B cell (primary cell): ENCODE results near the gene SEZ6L. TPM values are rescaled to one million over a fixed set of nuclear protein-coding genes. Genes with fewer than 3 reads are reported as not detected.

Experiments used
- ATAC-seq: fragments of 200-7000 bp; cut with Tn5 transposase; one replicate; pipeline ENCODE4 v1.10.0; 2021; ENCODE audit warnings: low read depth, mild to moderate bottlenecking, moderate number of reproducible peaks, moderate library complexity
- CTCF ChIA-PET: fragments of 350-600 bp; sonication (Branson Sonifier 250); formaldehyde crosslinking; loops from one replicate; lab custom pipeline; 2021; ENCODE audit warnings: antibody characterized with exemption, inconsistent platforms; lab: Charles Lee
- POLR2A ChIA-PET: fragments of 350-600 bp; sonication (Branson Sonifier 250); formaldehyde crosslinking; loops from one replicate; lab custom pipeline; 2021; ENCODE audit warnings: antibody characterized with exemption; lab: Charles Lee
- DNase-seq: peaks from one replicate; pipeline ENCODE4 v3.0.0; 2013
- H2AFZ ChIP-seq: 2 replicates; pipeline ENCODE4 v1.6.1; 2012; ENCODE audit warnings: mild to moderate bottlenecking, low read depth, low read length; ENCODE audit not compliant: insufficient read depth, poor library complexity, severe bottlenecking
- H3K27ac ChIP-seq, 2 donors: 1 replicate in 1 of 2; 2 replicates in 1 of 2; pipeline ENCODE4 v1.5.1; 2012 to 2013; ENCODE audit warnings: low read length in 2 of 2, mild to moderate bottlenecking in 2 of 2, moderate library complexity in 1 of 2
- H3K27me3 ChIP-seq, 4 experiments: fragments of 200-600 bp in 1 of 4; sonication (generic) in 1 of 4; replicated peaks in 1 of 4; 1 replicate in 2 of 4; 2 replicates in 2 of 4; pipeline versions ENCODE4 v1.6.1 to v1.7.0; 2013 to 2016; ENCODE audit warnings: low read length in 3 of 4, mild to moderate bottlenecking in 2 of 4, mixed read lengths in 1 of 4, moderate library complexity in 1 of 4; ENCODE audit not compliant: insufficient read depth in 4 of 4, control insufficient read depth in 3 of 4; ENCODE audit errors: control extremely low read depth in 1 of 4
- H3K36me3 ChIP-seq, 2 experiments: replicated peaks in 1 of 2; 1 replicate in 1 of 2; 2 replicates in 1 of 2; pipeline versions ENCODE4 v1.6.1 to v1.7.1; 2013; ENCODE audit warnings: low read length in 1 of 2; ENCODE audit not compliant: insufficient read depth in 2 of 2, control insufficient read depth in 1 of 2; ENCODE audit errors: control extremely low read depth in 1 of 2, extremely low read depth in 1 of 2
- H3K4me1 ChIP-seq, 2 donors: fragments of 200-600 bp in 1 of 2; sonication (generic) in 1 of 2; 1 replicate in 1 of 2; 2 replicates in 1 of 2; pipeline versions ENCODE4 v1.5.1 to v1.6.1; 2013 to 2017; ENCODE audit warnings: low read length in 2 of 2; ENCODE audit not compliant: control insufficient read depth in 2 of 2, insufficient read depth in 2 of 2
- H3K4me2 ChIP-seq: replicated peaks from 2 replicates; pipeline ENCODE3; 2012; ENCODE audit warnings: mild to moderate bottlenecking, low read depth, low read length; ENCODE audit not compliant: poor library complexity, severe bottlenecking
- H3K4me3 ChIP-seq, 5 experiments: fragments of 200-600 bp in 1 of 5; sonication (generic) in 1 of 5; 1 replicate in 3 of 5; 2 replicates in 2 of 5; pipeline versions ENCODE4 v1.5.1 to v1.7.0; 2011 to 2016; ENCODE audit warnings: low read length in 4 of 5, mild to moderate bottlenecking in 4 of 5, low read depth in 2 of 5, control low read depth in 1 of 5, moderate library complexity in 1 of 5; ENCODE audit not compliant: insufficient read depth in 1 of 5; ENCODE audit errors: control extremely low read depth in 1 of 5, extremely low read depth in 1 of 5
- H3K79me2 ChIP-seq: fragments of 200-600 bp; sonication (generic); one replicate; pipeline ENCODE4 v1.6.0; 2016; ENCODE audit warnings: low read length; ENCODE audit not compliant: control insufficient read depth, insufficient read depth
- H3K9ac ChIP-seq: fragments of 200-600 bp; sonication (generic); 2 replicates; pipeline ENCODE4 v1.6.1; 2017; ENCODE audit warnings: mild to moderate bottlenecking, low read length, moderate library complexity
- H3K9me3 ChIP-seq, 3 donors: one replicate each; pipeline versions ENCODE4 v1.6.1 to v1.7.1; 2013; ENCODE audit warnings: low read length in 2 of 3; ENCODE audit not compliant: control insufficient read depth in 2 of 3, insufficient read depth in 1 of 3; ENCODE audit errors: control extremely low read depth in 1 of 3
- H4K20me1 ChIP-seq: 2 replicates; pipeline ENCODE4 v1.6.0; 2012; ENCODE audit warnings: mild to moderate bottlenecking, low read length; ENCODE audit not compliant: insufficient read depth, control insufficient read depth, poor library complexity, severe bottlenecking
- H3K27ac Mint-ChIP-seq: one replicate; pipeline ENCODE4 v1.8.0; 2021; ENCODE audit warnings: mixed read lengths
- H3K27me3 Mint-ChIP-seq: one replicate; pipeline ENCODE4 v1.8.0; 2021; ENCODE audit warnings: mixed read lengths
- H3K4me1 Mint-ChIP-seq: one replicate; pipeline ENCODE4 v1.8.0; 2021; ENCODE audit warnings: mixed read lengths
- H3K4me3 Mint-ChIP-seq: one replicate; pipeline ENCODE4 v1.8.0; 2021; ENCODE audit warnings: mixed read lengths
- H3K9me3 Mint-ChIP-seq: one replicate; pipeline ENCODE4 v1.8.0; 2022; ENCODE audit warnings: mixed read lengths; ENCODE audit not compliant: insufficient read depth
- CTCF ChIP-seq: fragments of 200-600 bp; IDR thresholded peaks from one replicate; pipeline ENCODE4 v1.8.0; 2022; ENCODE audit warnings: antibody characterized with exemption, mild to moderate bottlenecking
- EZH2 ChIP-seq: IDR thresholded peaks from 2 replicates; pipeline ENCODE4 v1.6.1; 2012; ENCODE audit warnings: borderline replicate concordance, low read depth, mild to moderate bottlenecking, moderate library complexity, low read length; ENCODE audit not compliant: insufficient read depth, poor library complexity, severe bottlenecking
- WGBS: methylation state at CpG from one replicate; pipeline ENCODE4 v1.1.5; 2013; ENCODE audit warnings: missing lambda C conversion rate; ENCODE audit not compliant: insufficient coverage; 5-methylcytosine and 5-hydroxymethylcytosine counted together
- intact Hi-C: fragments of 100-400 bp; cut with micrococcal nuclease; formaldehyde crosslinking; loops from one replicate; pipeline ENCODE4 v1.10.0; 2022
- polyA plus RNA-seq: library from polyadenylated mRNA; depleted of rRNA; stranded (reverse); fragments of >200 nt; gene quantifications from 2 replicates; pipeline ENCODE4 v1.2.3, GENCODE V29; 2012
- total RNA-seq, 2 donors: library from RNA; stranded (reverse); fragments of 120-200 nt in 1 of 2; gene quantifications; 1 replicate in 1 of 2; 2 replicates in 1 of 2; pipeline versions ENCODE4 v1.2.3 to v1.2.4, GENCODE V29; 2013 to 2022

The SEZ6L gene
- total and polyA plus RNA-seq, 2 donors (not counting 1 experiment from before 2014, with no cell fraction given) = 0.04 TPM; not detected in 1

GRCh38 chr22:26226538-26227297 lies 57.5 kb downstream of the SEZ6L start:
- H4K20me1 ChIP-seq = no peaks in the 10 kb centered on the region
- no peak for ATAC-seq
- H3K27me3 ChIP-seq = peaks cover 0 to 2% (median 0%) of the 10 kb centered on the region in 4 experiments
- no peak for DNase-seq
- no peak overlapping the region for H3K4me3 ChIP-seq
- Mint-ChIP-seq H3K27ac (no peak overlapping the region), H3K4me3 (no peak overlapping the region), H3K9me3 (no peaks in the 10 kb centered on the region), H3K27me3 (peaks cover 26% of the 10 kb centered on the region), H3K4me1 (no peaks in the 10 kb centered on the region)
- WGBS = 81% methylated on average over 5 of the region's 7 CpGs
- no peaks in the 10 kb centered on the region for H3K4me1 ChIP-seq
- H3K4me2 ChIP-seq = no peak overlapping the region
- no peak for TF ChIP-seq EZH2
- no peak overlapping the region for H3K27ac ChIP-seq
- H3K9me3 ChIP-seq = no peaks in the 10 kb centered on the region
- POLR2A ChIA-PET = no interaction called here
- no peaks in the 10 kb centered on the region for H3K79me2 ChIP-seq
- CTCF ChIA-PET = no interaction called here
- no peak overlapping the region for H2AFZ ChIP-seq
- intact Hi-C loops = no loop called here
- no peaks in the 10 kb centered on the region for H3K36me3 ChIP-seq
- no peak overlapping the region for H3K9ac ChIP-seq

GRCh38 chr22:26229910-26230309 lies 60.6 kb downstream of the SEZ6L start:
- no peak overlapping the region for H3K4me3 ChIP-seq
- no peak overlapping the region for H3K27ac ChIP-seq
- no peaks in the 10 kb centered on the region for H3K79me2 ChIP-seq
- 85% methylated on average over 4 of the region's 4 CpGs for WGBS
- Mint-ChIP-seq H3K27ac (no peak overlapping the region), H3K27me3 (peaks cover 35% of the 10 kb centered on the region), H3K4me1 (no peaks in the 10 kb centered on the region), H3K4me3 (no peak overlapping the region), H3K9me3 (no peaks in the 10 kb centered on the region)
- no peak overlapping the region for H3K9ac ChIP-seq
- H3K36me3 ChIP-seq = no peaks in the 10 kb centered on the region
- no peak overlapping the region for H2AFZ ChIP-seq
- no peaks in the 10 kb centered on the region for H4K20me1 ChIP-seq
- H3K27me3 ChIP-seq = peaks cover 0 to 8% (median 1%) of the 10 kb centered on the region in 4 experiments
- no peak for ATAC-seq
- no peak overlapping the region for H3K4me2 ChIP-seq
- ChIA-PET CTCF (no interaction called here), POLR2A (no interaction called here)
- no peaks in the 10 kb centered on the region for H3K9me3 ChIP-seq
- H3K4me1 ChIP-seq = no peaks in the 10 kb centered on the region
- no peak for TF ChIP-seq CTCF
- no peak for TF ChIP-seq EZH2
- intact Hi-C loops = no loop called here
- no peak for DNase-seq
